ENCODE measurements around the gene PEAK3. TPM values are rescaled to one million over a fixed set of nuclear protein-coding genes. Genes with fewer than 3 reads are reported as not detected.

PEAK3 gene
- total RNA-seq, 1 donor from 2014 or later: 0.51 TPM

- TF ChIP-seq CTCF (IDR thresholded peaks at IDR 0.05): peak; percentile 98
- H3K4me3 Mint-ChIP-seq (ENCODE audit: unreplicated experiment): peak within 1 kb of the TSS; percentile 98
- H3K9me3 Mint-ChIP-seq (ENCODE audit: unreplicated experiment): no peaks in the 10 kb centered on the region
- no peaks in the 10 kb centered on the region for H3K27me3 Mint-ChIP-seq (ENCODE audit: unreplicated experiment)
- H3K36me3 Mint-ChIP-seq (ENCODE audit: unreplicated experiment): peaks cover 5% of the 10 kb centered on the region
- peak; percentile 99 for DNase-seq (ENCODE audit: extremely low spot score, unreplicated experiment)
- H3K4me1 Mint-ChIP-seq (ENCODE audit: unreplicated experiment): peaks cover 55% of the 10 kb centered on the region
- peak within 1 kb of the TSS; percentile 99 for H3K27ac Mint-ChIP-seq (ENCODE audit: unreplicated experiment)
Observed at GRCh38 chr19:2236314-2237050, 45.5 kb downstream of the PEAK3 start, which contains the start of the genes PLEKHJ1 and SF3A2. TSS of gene PLEKHJ1 (minus strand) at chr19:2236329. CDS start at chr19:2236248, 81 bp downstream. TSS of gene SF3A2 (plus strand) at chr19:2236824. CDS start at chr19:2243419, 6,595 bp downstream.

GRCh38 chr19:2236064-2236313, 46.0 kb downstream of the PEAK3 start:
- TF ChIP-seq CTCF (IDR thresholded peaks at IDR 0.05): no peak
- peak overlapping the region; percentile 98 for H3K4me3 Mint-ChIP-seq (ENCODE audit: unreplicated experiment)
- peaks cover 5% of the 10 kb centered on the region for H3K36me3 Mint-ChIP-seq (ENCODE audit: unreplicated experiment)
- H3K27ac Mint-ChIP-seq (ENCODE audit: unreplicated experiment): peak overlapping the region; percentile 99
- H3K9me3 Mint-ChIP-seq (ENCODE audit: unreplicated experiment): no peaks in the 10 kb centered on the region
- no peaks in the 10 kb centered on the region for H3K27me3 Mint-ChIP-seq (ENCODE audit: unreplicated experiment)
- DNase-seq (ENCODE audit: extremely low spot score, unreplicated experiment): no peak
- peaks cover 50% of the 10 kb centered on the region for H3K4me1 Mint-ChIP-seq (ENCODE audit: unreplicated experiment)

GRCh38 chr19:2235381-2236063, 46.5 kb downstream of the PEAK3 start:
- Mint-ChIP-seq H3K36me3 (ENCODE audit: unreplicated experiment) (peaks cover 5% of the 10 kb centered on the region), H3K27ac (ENCODE audit: unreplicated experiment) (peak overlapping the region; percentile 80), H3K4me3 (ENCODE audit: unreplicated experiment) (peak overlapping the region; percentile 98), H3K9me3 (ENCODE audit: unreplicated experiment) (no peaks in the 10 kb centered on the region), H3K4me1 (ENCODE audit: unreplicated experiment) (peaks cover 46% of the 10 kb centered on the region), H3K27me3 (ENCODE audit: unreplicated experiment) (no peaks in the 10 kb centered on the region)
- no peak for TF ChIP-seq CTCF (IDR thresholded peaks at IDR 0.05)
- DNase-seq (ENCODE audit: extremely low spot score, unreplicated experiment): no peak

- Mint-ChIP-seq H3K27me3 (ENCODE audit: unreplicated experiment) (no peaks in the 10 kb centered on the region), H3K4me1 (ENCODE audit: unreplicated experiment) (peaks cover 42% of the 10 kb centered on the region), H3K36me3 (ENCODE audit: unreplicated experiment) (peaks cover 8% of the 10 kb centered on the region), H3K9me3 (ENCODE audit: unreplicated experiment) (no peaks in the 10 kb centered on the region), H3K4me3 (ENCODE audit: unreplicated experiment) (peak overlapping the region; percentile 98), H3K27ac (ENCODE audit: unreplicated experiment) (peak overlapping the region; percentile 80)
- DNase-seq (ENCODE audit: extremely low spot score, unreplicated experiment): no peak
- TF ChIP-seq CTCF (IDR thresholded peaks at IDR 0.05): no peak
Observed at GRCh38 chr19:2234996-2235380, 47.0 kb downstream of the PEAK3 start.

GRCh38 chr19:2233601-2234280, 48.2 kb downstream of the PEAK3 start:
- TF ChIP-seq CTCF (IDR thresholded peaks at IDR 0.05): no peak
- DNase-seq (ENCODE audit: extremely low spot score, unreplicated experiment): no peak
- Mint-ChIP-seq H3K9me3 (ENCODE audit: unreplicated experiment) (no peaks in the 10 kb centered on the region), H3K4me1 (ENCODE audit: unreplicated experiment) (peaks cover 30% of the 10 kb centered on the region), H3K27ac (ENCODE audit: unreplicated experiment) (no peak overlapping the region), H3K36me3 (ENCODE audit: unreplicated experiment) (peaks cover 8% of the 10 kb centered on the region), H3K4me3 (ENCODE audit: unreplicated experiment) (no peak overlapping the region), H3K27me3 (ENCODE audit: unreplicated experiment) (no peaks in the 10 kb centered on the region)
